HepG2 (cell line): ENCODE results near the gene ARHGEF26. TPM values are rescaled to one million over a fixed set of nuclear protein-coding genes. Genes with fewer than 3 reads are reported as not detected.

Experiments used
- ARID3A ChIP-seq: IDR thresholded peaks from 2 replicates; pipeline ENCODE4 v1.6.1; 2012; ENCODE audit warnings: low read depth, low read length, improper control_type of control experiment
- ELF3 ChIP-seq: IDR thresholded peaks from 2 replicates; pipeline ENCODE4 v1.6.1; 2016; ENCODE audit warnings: missing genetic modification reagents, missing compliant biosample characterization
- ELF4 ChIP-seq: sonication (generic); formaldehyde crosslinking; IDR thresholded peaks from 2 replicates; pipeline ENCODE4 v1.5.0; 2020; ENCODE audit warnings: missing genetic modification reagents, mild to moderate bottlenecking, moderate library complexity, borderline replicate concordance
- FOXA1 ChIP-seq, 2 experiments: fragments of 450-650 bp in 1 of 2; sonication (generic) in 1 of 2; formaldehyde crosslinking in 1 of 2; IDR thresholded peaks; 2 replicates each; pipeline versions ENCODE4 v1.4.0 to v1.6.1; 2016 to 2020; ENCODE audit warnings: missing genetic modification reagents in 1 of 2
- GATAD1 ChIP-seq: IDR thresholded peaks from 2 replicates; pipeline ENCODE4 v1.6.1; 2016; ENCODE audit warnings: missing genetic modification reagents, missing compliant biosample characterization
- MEF2D ChIP-seq: sonication (generic); formaldehyde crosslinking; IDR thresholded peaks from 2 replicates; pipeline ENCODE4 v1.5.1; 2020; ENCODE audit warnings: mild to moderate bottlenecking, missing genetic modification reagents
- NFATC3 ChIP-seq: sonication (generic); formaldehyde crosslinking; IDR thresholded peaks from 2 replicates; pipeline ENCODE4 v1.5.1; 2020; ENCODE audit warnings: mild to moderate bottlenecking, missing genetic modification reagents
- PLRG1 ChIP-seq: fragments of 450-650 bp; conservative IDR thresholded peaks from 2 replicates; pipeline ENCODE4 v1.6.1; 2016
- REPIN1 ChIP-seq: sonication (generic); formaldehyde crosslinking; IDR thresholded peaks from 2 replicates; pipeline ENCODE4 v1.8.0; 2022; ENCODE audit warnings: missing genetic modification reagents, low read depth, mild to moderate bottlenecking, borderline replicate concordance
- TFAP4 ChIP-seq: sonication (generic); IDR thresholded peaks from 2 replicates; pipeline ENCODE4 v1.6.1; 2016; ENCODE audit warnings: low read depth, borderline replicate concordance
- TGIF2 ChIP-seq: IDR thresholded peaks from 2 replicates; pipeline ENCODE4 v1.6.1; 2016; ENCODE audit warnings: control low read depth, missing compliant biosample characterization
- ZBTB38 ChIP-seq: sonication (generic); formaldehyde crosslinking; IDR thresholded peaks from 2 replicates; pipeline ENCODE4 v1.5.1; 2020; ENCODE audit warnings: mild to moderate bottlenecking, missing genetic modification reagents
- ZC3H4 ChIP-seq: sonication (generic); formaldehyde crosslinking; IDR thresholded peaks from 2 replicates; pipeline ENCODE4 v1.4.0; 2020; ENCODE audit warnings: missing genetic modification reagents, borderline replicate concordance
- ZNF329 ChIP-seq: sonication (generic); formaldehyde crosslinking; IDR thresholded peaks from 2 replicates; pipeline ENCODE4 v1.9.0; 2021; ENCODE audit warnings: low read depth, mild to moderate bottlenecking, missing genetic modification reagents
- ZNF33A ChIP-seq: sonication (generic); formaldehyde crosslinking; IDR thresholded peaks from 2 replicates; pipeline ENCODE4 v1.5.1; 2020; ENCODE audit warnings: missing genetic modification reagents, mild to moderate bottlenecking, moderate library complexity, borderline replicate concordance
- ZNF451 ChIP-seq: sonication (generic); formaldehyde crosslinking; IDR thresholded peaks from 2 replicates; pipeline ENCODE4 v1.5.0; 2020; ENCODE audit warnings: mild to moderate bottlenecking, missing genetic modification reagents
- ZNF564 ChIP-seq: sonication (generic); formaldehyde crosslinking; IDR thresholded peaks from 2 replicates; pipeline ENCODE4 v1.8.1; 2023; ENCODE audit warnings: mild to moderate bottlenecking, missing genetic modification reagents
- ZNF598 ChIP-seq: sonication (generic); formaldehyde crosslinking; IDR thresholded peaks from 2 replicates; pipeline ENCODE4 v1.5.1; 2020; ENCODE audit warnings: mild to moderate bottlenecking, missing genetic modification reagents, borderline replicate concordance
- ZNF678 ChIP-seq: sonication (generic); formaldehyde crosslinking; IDR thresholded peaks from 2 replicates; pipeline ENCODE4 v1.4.0; 2020; ENCODE audit warnings: mild to moderate bottlenecking, missing genetic modification reagents
- ZNF687 ChIP-seq: sonication (generic); formaldehyde crosslinking; IDR thresholded peaks from 2 replicates; pipeline ENCODE4 v1.5.1; 2020; ENCODE audit warnings: mild to moderate bottlenecking, missing genetic modification reagents, moderate library complexity
- ZNF710 ChIP-seq: sonication (generic); formaldehyde crosslinking; IDR thresholded peaks from 2 replicates; pipeline ENCODE4 v1.5.0; 2020; ENCODE audit warnings: mild to moderate bottlenecking, missing genetic modification reagents, borderline replicate concordance
- polyA plus RNA-seq, 8 experiments: library from polyadenylated mRNA; depleted of rRNA in 3 of 8; stranded (reverse) in 7 of 8; unstranded in 1 of 8; fragments of >200 nt; fragmentation: Illumina TruSeq in 4 of 8; extraction: Trizol in 4 of 8; gene quantifications; 2 replicates each; pipeline versions ENCODE4 v1.2.1 to v1.2.3, GENCODE V29; 2011 to 2016; ENCODE audit warnings: low read depth in 4 of 8, missing spikeins in 1 of 8, mixed read lengths in 1 of 8; ENCODE audit not compliant: insufficient read depth in 1 of 8
- total RNA-seq, 5 experiments: library from RNA; depleted of rRNA; stranded (reverse); fragments of >200 nt; fragmentation: Illumina TruSeq; extraction: Trizol; gene quantifications; 2 replicates each; pipeline ENCODE4 v1.2.3, GENCODE V29; 2016; ENCODE audit warnings: low read depth in 1 of 5

ARHGEF26 gene
- total and polyA plus RNA-seq, 2 of the 13 experiments (the other 11 are each of a cell fraction or from before 2014, with no cell fraction given), result 0.74 to 6.1 TPM

- TF ChIP-seq ZNF598 (CRISPR knock-in tag) (peak; percentile 61; the same call in 1 of the 2 replicates), ELF4 (CRISPR knock-in tag) (no peak), TFAP4 (no peak), ZNF678 (CRISPR knock-in tag) (no peak), ZNF329 (no peak), NFATC3 (CRISPR knock-in tag) (no peak), TGIF2 (CRISPR knock-in tag) (no peak), FOXA1 (IDR thresholded peaks at IDR 0.05) (no peak), FOXA1 (CRISPR knock-in tag; IDR thresholded peaks at IDR 0.05) (no peak), REPIN1 (peak; percentile 84; the same call in 1 of the 2 replicates), PLRG1 (no peak), ZNF687 (peak; percentile 23; the same call in 1 of the 2 replicates), GATAD1 (0 out of 2 replicates have a peak, but pooled peaks have one; percentile 32), ZC3H4 (CRISPR knock-in tag) (no peak), ZNF710 (CRISPR knock-in tag) (no peak), ARID3A (no peak), ZNF564 (CRISPR knock-in tag) (no peak), ELF3 (CRISPR knock-in tag) (peak; percentile 49; the same call in 1 of the 2 replicates), ZNF33A (CRISPR knock-in tag) (no peak), MEF2D (CRISPR knock-in tag) (no peak), ZBTB38 (CRISPR knock-in tag) (0 out of 2 replicates have a peak, but pooled peaks have one; percentile 17), ZNF451 (CRISPR knock-in tag) (no peak)
Observed at GRCh38 chr3:154252759-154253638, 131.8 kb downstream of the ARHGEF26 start (continued).
